A673 (cell line): ENCODE measurements around the gene KIFAP3. TPM values are rescaled to one million over a fixed set of nuclear protein-coding genes. Genes with fewer than 3 reads are reported as not detected.

Source experiments
- BruUV-seq: library from RNA; stranded (reverse); fragments of 400-500 nt; replicated peaks from 2 replicates; lab custom pipeline; 2021; lab: Mats Ljungman, UMichigan
- CTCF ChIA-PET: fragments of 300-600 bp; sonication (Branson Sonifier 250); formaldehyde crosslinking; loops from one replicate; lab custom pipeline; 2022; ENCODE audit warnings: antibody characterized with exemption; lab: Charles Lee
- POLR2A ChIA-PET: fragments of 300-600 bp; sonication (Branson Sonifier 250); formaldehyde crosslinking; loops from one replicate; lab custom pipeline; 2022; ENCODE audit warnings: antibody characterized with exemption; ENCODE audit not compliant: low non-redundant PET; lab: Charles Lee
- DNase-seq: peaks from one replicate; pipeline ENCODE4 v3.0.0-alpha.2; 2015; ENCODE audit warnings: low spot score
- H3K27ac ChIP-seq: fragments of 200-600 bp; sonication (generic); 2 replicates; pipeline ENCODE4 v1.5.1; 2016; ENCODE audit warnings: mixed run types, low read depth, mild to moderate bottlenecking, mixed read lengths, antibody characterized with exemption, low read length; ENCODE audit not compliant: poor library complexity, severe bottlenecking
- H3K27me3 ChIP-seq: fragments of 200-600 bp; sonication (generic); replicated peaks from 2 replicates; pipeline ENCODE4 v1.6.1; 2017; ENCODE audit warnings: mixed run types, low read depth, mild to moderate bottlenecking, mixed read lengths, antibody characterized with exemption, low read length; ENCODE audit not compliant: insufficient read depth, poor library complexity
- H3K36me3 ChIP-seq: fragments of 200-600 bp; sonication (generic); 2 replicates; pipeline ENCODE4 v1.6.1; 2016; ENCODE audit warnings: mixed run types, mild to moderate bottlenecking, mixed read lengths, antibody characterized with exemption, low read length; ENCODE audit not compliant: insufficient read depth, poor library complexity, severe bottlenecking
- H3K4me1 ChIP-seq: fragments of 200-600 bp; sonication (generic); 2 replicates; pipeline ENCODE4 v1.6.1; 2017; ENCODE audit warnings: mixed run types, mild to moderate bottlenecking, mixed read lengths, antibody characterized with exemption, low read length; ENCODE audit not compliant: insufficient read depth, poor library complexity, severe bottlenecking
- H3K4me3 ChIP-seq: fragments of 200-600 bp; sonication (generic); 2 replicates; pipeline ENCODE4 v1.5.1; 2016; ENCODE audit warnings: low read depth, mixed run types, mild to moderate bottlenecking, mixed read lengths, low read length; ENCODE audit not compliant: poor library complexity, severe bottlenecking
- H3K9me3 ChIP-seq: fragments of 200-600 bp; sonication (generic); 2 replicates; pipeline ENCODE4 v1.6.1; 2016; ENCODE audit warnings: mixed run types, low read depth, mild to moderate bottlenecking, mixed read lengths, antibody characterized with exemption, low read length; ENCODE audit not compliant: poor library complexity, severe bottlenecking
- CTCF ChIP-seq: fragments of 300-800, 200-600 bp; sonication (generic); conservative IDR thresholded peaks from 2 replicates; pipeline ENCODE4 v1.5.1; 2017; ENCODE audit warnings: low read depth, mild to moderate bottlenecking, antibody characterized with exemption, low read length, moderate library complexity, mixed read lengths
- EZH2 ChIP-seq: fragments of 200-600 bp; sonication (generic); IDR thresholded peaks from 2 replicates; pipeline ENCODE4 v1.6.1; 2017; ENCODE audit warnings: borderline replicate concordance, low read depth, mild to moderate bottlenecking, mixed read lengths, antibody characterized with exemption, low read length; ENCODE audit not compliant: poor library complexity, severe bottlenecking
- intact Hi-C: fragments of 100-400 bp; cut with micrococcal nuclease; formaldehyde crosslinking; loops from one replicate; pipeline ENCODE4 v1.10.0; 2022; ENCODE audit not compliant: unreplicated experiment
- total RNA-seq: library from RNA; stranded (reverse); gene quantifications from 2 replicates; pipeline ENCODE4 v1.2.3, GENCODE V29; 2021

Gene KIFAP3
- total RNA-seq, 1 experiment from 2014 or later: 12.7 TPM

GRCh38 chr1:169964206-169964605 is 110.3 kb downstream of the KIFAP3 start:
- Histone ChIP-seq H3K36me3 (no peaks in the 10 kb centered on the region), H3K4me1 (no peaks in the 10 kb centered on the region), H3K27ac (no peak overlapping the region), H3K27me3 (no peaks in the 10 kb centered on the region), H3K4me3 (no peak overlapping the region), H3K9me3 (no peaks in the 10 kb centered on the region)
- intact Hi-C loops: loop anchor here (10.0 kb wide), 1 partner anchor 59 kb away; no protein-coding TSS in a partner anchor
- DNase-seq: no peak
- ChIA-PET CTCF (no interaction called here), POLR2A (no interaction called here)
- TF ChIP-seq EZH2 (no peak), CTCF (no peak)
- BruUV-seq: no TSS peak

- CTCF ChIA-PET: no interaction called here
- no peak for DNase-seq
- POLR2A ChIA-PET: no interaction called here
- H3K4me3 ChIP-seq: no peak overlapping the region
- TF ChIP-seq EZH2: no peak
- TF ChIP-seq CTCF: no peak
- H3K9me3 ChIP-seq: no peaks in the 10 kb centered on the region
- no TSS peak for BruUV-seq
- H3K27ac ChIP-seq: no peak overlapping the region
- no peaks in the 10 kb centered on the region for H3K27me3 ChIP-seq
- no peaks in the 10 kb centered on the region for H3K4me1 ChIP-seq
- no peaks in the 10 kb centered on the region for H3K36me3 ChIP-seq
- intact Hi-C loops: loop anchor here (10.0 kb wide), 1 partner anchor 55 kb away; no protein-coding TSS in a partner anchor
Measured at GRCh38 chr1:169959686-169960085, 114.8 kb downstream of the KIFAP3 start.

- BruUV-seq: no TSS peak
- H3K36me3 ChIP-seq: no peaks in the 10 kb centered on the region
- no peak overlapping the region for H3K4me3 ChIP-seq
- ChIA-PET POLR2A (no interaction called here), CTCF (no interaction called here)
- TF ChIP-seq EZH2 (no peak), CTCF (no peak)
- intact Hi-C loops: no loop called here
- H3K27ac ChIP-seq: no peak overlapping the region
- H3K4me1 ChIP-seq: no peaks in the 10 kb centered on the region
- H3K9me3 ChIP-seq: no peaks in the 10 kb centered on the region
- H3K27me3 ChIP-seq: no peaks in the 10 kb centered on the region
- DNase-seq: no peak
Measured at GRCh38 chr1:169958987-169959386, 115.5 kb downstream of the KIFAP3 start.
